Parathyroid adenoma (tissue), 2 donors: ENCODE results near the gene NCKIPSD.

Experiments
- H2AFZ ChIP-seq: fragments of 300-600 bp; sonication (generic); one replicate; pipeline ENCODE4 v1.7.0; 2017; ENCODE audit warnings: antibody characterized with exemption, mild to moderate bottlenecking
- H3K27ac ChIP-seq: fragments of 300-600 bp; sonication (generic); one replicate; pipeline ENCODE4 v1.7.0; 2017
- H3K27me3 ChIP-seq: fragments of 300-600 bp; sonication (generic); one replicate; pipeline ENCODE4 v1.7.0; 2017; ENCODE audit warnings: low read length; ENCODE audit not compliant: control insufficient read depth, insufficient read depth
- H3K36me3 ChIP-seq: fragments of 300-600 bp; sonication (generic); one replicate; pipeline ENCODE4 v1.7.0; 2017; ENCODE audit warnings: low read length; ENCODE audit not compliant: control insufficient read depth, insufficient read depth
- H3K4me1 ChIP-seq: fragments of 300-600 bp; sonication (generic); one replicate; pipeline ENCODE4 v1.7.0; 2017; ENCODE audit warnings: control low read depth
- H3K4me2 ChIP-seq: fragments of 300-600 bp; sonication (generic); one replicate; pipeline ENCODE4 v1.7.0; 2017; ENCODE audit warnings: low read length
- H3K4me3 ChIP-seq: fragments of 300-600 bp; sonication (generic); one replicate; pipeline ENCODE4 v1.7.0; 2017; ENCODE audit warnings: low read depth, low read length
- H3K79me2 ChIP-seq: fragments of 300-600 bp; sonication (generic); one replicate; pipeline ENCODE4 v1.7.0; 2017; ENCODE audit warnings: control low read depth
- H3K9ac ChIP-seq: fragments of 300-600 bp; sonication (generic); one replicate; pipeline ENCODE4 v1.7.0; 2017; ENCODE audit warnings: mild to moderate bottlenecking
- H3K9me3 ChIP-seq: fragments of 300-600 bp; sonication (generic); one replicate; pipeline ENCODE4 v1.7.0; 2017; ENCODE audit warnings: low read length; ENCODE audit not compliant: control insufficient read depth
- CTCF ChIP-seq: fragments of 300-600 bp; sonication (generic); IDR thresholded peaks from one replicate; pipeline ENCODE4 v1.7.0; 2017; ENCODE audit warnings: antibody characterized with exemption, mild to moderate bottlenecking
- donor health status: primary hyperparathyroidism.

The NCKIPSD gene

GRCh38 chr3:48648188-48648850 is 37.4 kb downstream of the NCKIPSD start:
- Histone ChIP-seq H3K4me3 (no peak overlapping the region), H3K9me3 (no peaks in the 10 kb centered on the region), H3K4me1 (no peaks in the 10 kb centered on the region), H3K79me2 (no peaks in the 10 kb centered on the region), H2AFZ (no peak overlapping the region), H3K36me3 (no peaks in the 10 kb centered on the region), H3K9ac (no peak overlapping the region), H3K27ac (no peak overlapping the region), H3K27me3 (no peaks in the 10 kb centered on the region), H3K4me2 (no peak overlapping the region)
- TF ChIP-seq CTCF, result no peak

GRCh38 chr3:48647714-48648113 is 38.0 kb downstream of the NCKIPSD start:
- Histone ChIP-seq H2AFZ (no peak overlapping the region), H3K36me3 (no peaks in the 10 kb centered on the region), H3K9me3 (no peaks in the 10 kb centered on the region), H3K9ac (no peak overlapping the region), H3K27me3 (no peaks in the 10 kb centered on the region), H3K79me2 (peaks cover 2% of the 10 kb centered on the region), H3K4me1 (no peaks in the 10 kb centered on the region), H3K27ac (no peak overlapping the region), H3K4me2 (no peak overlapping the region), H3K4me3 (no peak overlapping the region)
- TF ChIP-seq CTCF, result no peak

GRCh38 chr3:48644898-48645760 is 40.6 kb downstream of the NCKIPSD start:
- TF ChIP-seq CTCF, result no peak
- no peaks in the 10 kb centered on the region for H3K36me3 ChIP-seq
- no peak overlapping the region for H3K4me2 ChIP-seq
- no peak overlapping the region for H2AFZ ChIP-seq
- no peak overlapping the region for H3K4me3 ChIP-seq
- H3K4me1 ChIP-seq, result no peaks in the 10 kb centered on the region
- H3K27ac ChIP-seq, result no peak overlapping the region
- H3K9me3 ChIP-seq, result no peaks in the 10 kb centered on the region
- H3K9ac ChIP-seq, result no peak overlapping the region
- no peaks in the 10 kb centered on the region for H3K27me3 ChIP-seq
- peaks cover 2% of the 10 kb centered on the region for H3K79me2 ChIP-seq

GRCh38 chr3:48642605-48643004 is 43.1 kb downstream of the NCKIPSD start:
- H3K27me3 ChIP-seq, result no peaks in the 10 kb centered on the region
- H3K9ac ChIP-seq, result no peak overlapping the region

More at GRCh38 chr3:48642605-48643004, 43.1 kb downstream of the NCKIPSD start:
- H3K27ac ChIP-seq, result no peak overlapping the region
- TF ChIP-seq CTCF, result no peak
- no peaks in the 10 kb centered on the region for H3K36me3 ChIP-seq
- H3K4me2 ChIP-seq, result no peak overlapping the region
- no peaks in the 10 kb centered on the region for H3K4me1 ChIP-seq
- H3K9me3 ChIP-seq, result no peaks in the 10 kb centered on the region
- H3K79me2 ChIP-seq, result peaks cover 4% of the 10 kb centered on the region
- no peak overlapping the region for H2AFZ ChIP-seq
- no peak overlapping the region for H3K4me3 ChIP-seq
